DND-41 (cell line): ENCODE measurements around the gene TSEN2.

Experiments used
- EZH2 ChIP-seq: IDR thresholded peaks from 3 replicates; pipeline ENCODE4 v1.6.1; 2012; ENCODE audit warnings: borderline replicate concordance, low read depth, mild to moderate bottlenecking, moderate library complexity, low read length, inconsistent platforms; ENCODE audit not compliant: severe bottlenecking
- TF ChIP-seq, protein P1 (sequence below): IDR thresholded peaks from 2 replicates; pipeline ENCODE4 v1.5.1; 2012; ENCODE audit warnings: borderline replicate concordance, low read length, moderate library complexity, mild to moderate bottlenecking; ENCODE audit not compliant: poor library complexity, severe bottlenecking; ENCODE audit errors: extremely low read depth

DNA sequence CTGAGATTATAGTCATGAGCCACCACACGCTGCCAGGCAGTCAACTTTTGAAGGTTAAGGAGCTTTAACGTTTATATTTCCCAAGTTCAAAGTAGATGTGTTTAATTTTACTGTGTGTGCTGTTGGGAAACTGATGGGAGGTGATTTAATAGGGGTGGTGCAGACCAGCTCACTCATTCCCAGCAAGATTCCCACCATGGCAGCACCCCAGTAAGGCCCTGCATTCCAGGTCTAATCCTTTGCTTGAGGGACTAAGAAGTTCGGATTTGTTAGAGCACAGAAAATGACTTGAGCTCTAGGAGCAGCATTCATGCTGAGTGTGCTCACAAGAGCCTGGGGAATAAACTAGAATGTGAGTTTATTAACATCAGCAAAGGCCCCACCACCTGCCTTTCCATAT, 25.2 kb downstream of the TSEN2 start:
- TF ChIP-seq, protein P1, sequence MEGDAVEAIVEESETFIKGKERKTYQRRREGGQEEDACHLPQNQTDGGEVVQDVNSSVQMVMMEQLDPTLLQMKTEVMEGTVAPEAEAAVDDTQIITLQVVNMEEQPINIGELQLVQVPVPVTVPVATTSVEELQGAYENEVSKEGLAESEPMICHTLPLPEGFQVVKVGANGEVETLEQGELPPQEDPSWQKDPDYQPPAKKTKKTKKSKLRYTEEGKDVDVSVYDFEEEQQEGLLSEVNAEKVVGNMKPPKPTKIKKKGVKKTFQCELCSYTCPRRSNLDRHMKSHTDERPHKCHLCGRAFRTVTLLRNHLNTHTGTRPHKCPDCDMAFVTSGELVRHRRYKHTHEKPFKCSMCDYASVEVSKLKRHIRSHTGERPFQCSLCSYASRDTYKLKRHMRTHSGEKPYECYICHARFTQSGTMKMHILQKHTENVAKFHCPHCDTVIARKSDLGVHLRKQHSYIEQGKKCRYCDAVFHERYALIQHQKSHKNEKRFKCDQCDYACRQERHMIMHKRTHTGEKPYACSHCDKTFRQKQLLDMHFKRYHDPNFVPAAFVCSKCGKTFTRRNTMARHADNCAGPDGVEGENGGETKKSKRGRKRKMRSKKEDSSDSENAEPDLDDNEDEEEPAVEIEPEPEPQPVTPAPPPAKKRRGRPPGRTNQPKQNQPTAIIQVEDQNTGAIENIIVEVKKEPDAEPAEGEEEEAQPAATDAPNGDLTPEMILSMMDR: no peak
- no peak for TF ChIP-seq EZH2
